Duodenal mucosa (tissue), 2 donors: ENCODE results near the gene FAR1.
"Not testable (repeated sequence)": the region's sequence is repeated elsewhere in the genome, so short reads cannot be mapped to it uniquely, and the experiment has no call there.

Experiments
- H3K27ac ChIP-seq: one replicate; pipeline ENCODE4 v1.7.0; 2013; ENCODE audit warnings: low read depth, low read length
- H3K27me3 ChIP-seq, 2 donors: one replicate each; pipeline ENCODE4 v1.7.0; 2013; ENCODE audit warnings: low read length in 2 of 2, control low read depth in 1 of 2; ENCODE audit not compliant: insufficient read depth in 2 of 2, control insufficient read depth in 1 of 2
- H3K36me3 ChIP-seq, 2 donors: one replicate each; pipeline ENCODE4 v1.7.0; 2013; ENCODE audit warnings: low read length in 2 of 2, control low read depth in 1 of 2; ENCODE audit not compliant: insufficient read depth in 2 of 2, control insufficient read depth in 1 of 2
- H3K4me1 ChIP-seq, 2 donors: one replicate each; pipeline ENCODE4 v1.7.0; 2013; ENCODE audit warnings: low read length in 2 of 2, control low read depth in 1 of 2; ENCODE audit not compliant: insufficient read depth in 2 of 2, control insufficient read depth in 1 of 2
- H3K4me3 ChIP-seq, 2 donors: one replicate each; pipeline ENCODE4 v1.7.0; 2013; ENCODE audit warnings: low read length in 2 of 2, low read depth in 1 of 2
- H3K9ac ChIP-seq, 2 donors: one replicate each; pipeline ENCODE4 v1.7.0; 2013; ENCODE audit warnings: low read length in 2 of 2, low read depth in 1 of 2
- H3K9me3 ChIP-seq, 2 donors: one replicate each; pipeline ENCODE4 v1.7.0; 2013; ENCODE audit warnings: low read length in 2 of 2, control low read depth in 1 of 2; ENCODE audit not compliant: control insufficient read depth in 1 of 2

The FAR1 gene

DNA sequence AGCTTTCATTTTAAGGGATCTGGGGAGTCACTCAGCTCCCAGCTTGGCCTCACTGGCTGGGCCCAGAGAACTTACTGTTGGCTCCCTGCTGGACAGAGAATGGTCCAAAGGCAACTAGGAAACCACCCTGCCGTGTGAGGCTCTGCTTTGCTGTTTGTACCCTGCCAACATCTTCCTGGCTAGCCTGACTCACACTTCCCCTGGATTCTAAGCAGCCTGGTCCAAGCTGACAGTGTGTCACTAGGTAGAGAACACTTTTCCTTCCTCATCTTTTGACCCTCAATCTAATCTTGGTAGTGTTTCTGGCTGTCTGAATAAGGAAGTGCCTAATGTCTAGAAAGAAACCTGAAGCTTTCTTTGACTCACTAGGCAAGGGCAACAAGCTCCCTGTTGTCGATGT lies 76.7 kb downstream of the FAR1 start:
- no peaks in the 10 kb centered on the region for H3K4me1 ChIP-seq
- H3K9ac ChIP-seq, result no peak overlapping the region
- peaks cover 0 to 5% of the 10 kb centered on the region in 2 donors for H3K27me3 ChIP-seq
- H3K36me3 ChIP-seq, result no peaks in the 10 kb centered on the region
- H3K4me3 ChIP-seq, result no peak overlapping the region
- H3K9me3 ChIP-seq, result no peaks in the 10 kb centered on the region
- H3K27ac ChIP-seq, result no peak overlapping the region

DNA sequence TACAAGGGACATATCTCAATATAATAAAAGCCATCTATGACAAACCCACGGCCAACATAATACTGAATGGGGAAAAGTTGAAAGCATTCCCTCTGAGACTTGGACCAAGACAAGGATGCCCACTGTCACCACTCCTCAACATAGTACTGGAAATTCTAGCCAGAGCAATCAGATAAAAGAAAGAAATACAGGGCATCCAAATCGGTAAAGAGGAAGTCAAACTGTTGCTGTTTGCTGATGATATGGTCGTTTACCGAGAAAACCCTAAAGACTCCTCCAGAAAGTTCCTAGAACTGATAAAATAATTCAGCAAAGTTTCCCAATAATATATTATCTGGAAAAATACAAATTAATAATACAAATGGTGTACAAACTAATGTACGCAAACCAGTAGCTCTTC lies 84.8 kb downstream of the FAR1 start:
- H3K9me3 ChIP-seq, H3K4me1 ChIP-seq, H3K36me3 ChIP-seq, H3K4me3 ChIP-seq, H3K27me3 ChIP-seq, H3K9ac ChIP-seq, H3K27ac ChIP-seq: not testable (repeated sequence)

DNA sequence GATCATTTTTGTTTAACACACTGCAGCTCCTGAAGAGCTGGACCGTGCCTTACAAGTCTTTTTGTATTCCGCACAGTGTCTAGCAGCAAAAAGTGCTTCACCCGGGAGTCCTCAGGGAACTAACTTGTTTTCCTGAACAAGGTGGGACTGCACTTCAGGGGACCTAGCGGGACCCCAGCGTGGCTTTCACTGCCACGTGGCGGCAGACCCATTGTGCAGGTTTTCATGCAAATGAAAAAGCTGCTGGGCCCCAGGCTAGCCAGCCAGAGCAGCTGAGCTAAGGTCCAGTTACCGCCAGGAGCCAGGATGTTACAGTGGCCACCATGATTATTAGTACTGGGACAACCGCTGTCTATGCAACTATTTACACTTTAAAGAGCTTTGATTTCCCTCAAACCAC lies 90.6 kb downstream of the FAR1 start:
- Histone ChIP-seq H3K9ac (no peak overlapping the region), H3K36me3 (no peaks in the 10 kb centered on the region), H3K9me3 (no peaks in the 10 kb centered on the region), H3K27me3 (no peaks in the 10 kb centered on the region), H3K4me1 (no peaks in the 10 kb centered on the region), H3K4me3 (no peak overlapping the region), H3K27ac (no peak overlapping the region)

DNA sequence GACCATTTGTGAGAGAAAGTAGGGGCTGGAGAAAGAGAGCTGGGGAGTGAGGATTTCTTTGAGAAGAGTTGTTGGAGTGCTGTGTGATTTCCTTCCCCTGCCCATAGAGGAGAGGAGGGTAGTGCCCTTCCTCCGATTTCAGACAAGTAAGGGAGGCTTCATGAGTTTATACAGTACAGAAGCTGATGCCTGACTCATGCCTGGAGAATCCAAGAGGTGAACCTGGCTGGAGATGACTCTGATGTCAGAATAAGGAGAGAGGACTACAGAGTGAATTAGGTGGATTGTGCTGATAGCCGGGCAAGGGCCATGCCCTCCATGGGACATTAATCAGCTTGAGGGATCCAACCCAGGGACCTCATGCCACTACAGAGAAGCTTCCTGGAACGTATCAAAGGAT lies 91.6 kb downstream of the FAR1 start:
- Histone ChIP-seq H3K9me3 (no peaks in the 10 kb centered on the region), H3K9ac (no peak overlapping the region)

GRCh38 chr11:13761250-13761649 lies 92.8 kb downstream of the FAR1 start:
- Histone ChIP-seq H3K4me3 (no peak overlapping the region), H3K36me3 (no peaks in the 10 kb centered on the region), H3K9ac (no peak overlapping the region), H3K27ac (no peak overlapping the region), H3K27me3 (no peaks in the 10 kb centered on the region), H3K9me3 (no peaks in the 10 kb centered on the region), H3K4me1 (no peaks in the 10 kb centered on the region)

More for the DNA sequence above, 91.6 kb downstream of the FAR1 start:
- Histone ChIP-seq H3K36me3 (no peaks in the 10 kb centered on the region), H3K4me1 (no peaks in the 10 kb centered on the region), H3K27ac (no peak overlapping the region), H3K27me3 (no peaks in the 10 kb centered on the region), H3K4me3 (no peak overlapping the region)

GRCh38 chr11:13761716-13762115 lies 93.2 kb downstream of the FAR1 start:
- no peaks in the 10 kb centered on the region for H3K27me3 ChIP-seq
- H3K4me1 ChIP-seq, result no peaks in the 10 kb centered on the region
- no peak overlapping the region for H3K9ac ChIP-seq
- no peaks in the 10 kb centered on the region for H3K9me3 ChIP-seq
- no peaks in the 10 kb centered on the region for H3K36me3 ChIP-seq
- no peak overlapping the region for H3K4me3 ChIP-seq
- H3K27ac ChIP-seq, result no peak overlapping the region

DNA sequence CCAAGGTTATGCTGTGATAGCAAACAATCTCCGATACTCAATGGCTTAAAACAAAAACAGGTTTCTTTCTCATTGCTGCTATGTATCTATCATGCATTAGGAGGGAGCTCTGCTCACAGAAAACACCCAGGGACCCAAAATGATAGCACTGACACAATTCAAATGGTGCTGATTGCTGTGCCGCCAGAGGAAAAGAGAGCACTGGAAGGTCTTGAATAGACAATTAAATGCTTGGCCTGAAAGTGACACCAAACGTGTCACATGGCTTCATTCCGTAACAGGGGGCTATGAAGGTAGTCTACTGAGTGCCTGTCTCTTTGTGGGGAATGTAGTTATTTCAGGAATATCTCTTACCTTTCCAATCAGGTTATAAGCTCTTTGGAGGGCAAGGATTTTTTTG lies 94.2 kb downstream of the FAR1 start:
- no peaks in the 10 kb centered on the region for H3K9me3 ChIP-seq
- no peaks in the 10 kb centered on the region for H3K4me1 ChIP-seq
- no peaks in the 10 kb centered on the region for H3K27me3 ChIP-seq
- H3K4me3 ChIP-seq, result no peak overlapping the region
- no peaks in the 10 kb centered on the region for H3K36me3 ChIP-seq
- no peak overlapping the region for H3K27ac ChIP-seq
- no peak overlapping the region for H3K9ac ChIP-seq

DNA sequence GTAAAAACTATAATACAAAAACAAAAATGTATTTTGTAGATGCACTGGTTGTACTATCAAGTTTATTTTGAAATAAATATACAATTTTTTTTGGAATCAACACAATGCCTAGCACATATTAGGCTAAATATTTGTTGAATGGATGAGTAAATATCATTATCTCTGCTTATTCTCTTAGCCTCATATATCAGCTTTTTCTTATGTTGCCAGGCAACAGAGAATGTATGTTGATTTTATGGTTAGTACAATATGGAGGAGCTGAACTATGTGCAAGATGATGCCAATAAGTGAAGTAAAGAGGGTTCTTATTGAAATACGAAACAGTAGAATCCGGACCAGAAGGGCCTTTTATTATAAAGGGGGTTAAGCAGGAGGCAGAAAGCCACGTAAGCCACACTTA lies 94.9 kb downstream of the FAR1 start:
- Histone ChIP-seq H3K36me3 (no peaks in the 10 kb centered on the region), H3K27ac (no peak overlapping the region), H3K27me3 (no peaks in the 10 kb centered on the region), H3K4me1 (no peaks in the 10 kb centered on the region), H3K9ac (no peak overlapping the region), H3K9me3 (no peaks in the 10 kb centered on the region), H3K4me3 (no peak overlapping the region)

DNA sequence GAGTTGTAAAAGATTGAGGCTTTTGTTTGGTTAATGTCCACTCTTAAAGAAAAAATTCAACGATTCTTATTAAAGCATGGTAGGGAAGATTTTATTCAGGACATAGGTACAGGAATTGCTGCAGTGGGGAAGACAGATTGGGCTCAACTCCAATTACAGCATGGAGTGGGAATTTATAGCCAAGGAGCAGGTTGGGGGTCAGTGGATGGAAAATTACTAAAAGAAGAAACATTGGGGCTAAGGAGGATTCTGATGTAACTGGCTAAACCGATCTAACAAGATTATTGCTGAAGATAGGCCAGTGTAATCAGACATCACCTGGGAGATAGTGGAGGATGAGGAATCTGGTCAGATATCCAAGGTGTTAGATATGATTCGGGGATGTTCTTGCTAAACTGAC lies 97.4 kb downstream of the FAR1 start:
- Histone ChIP-seq H3K4me1 (no peaks in the 10 kb centered on the region), H3K36me3 (no peaks in the 10 kb centered on the region), H3K27ac (no peak overlapping the region), H3K9me3 (no peaks in the 10 kb centered on the region), H3K9ac (no peak overlapping the region), H3K27me3 (no peaks in the 10 kb centered on the region), H3K4me3 (no peak overlapping the region)

GRCh38 chr11:13767471-13767870 lies 99.0 kb downstream of the FAR1 start:
- Histone ChIP-seq H3K9me3 (no peaks in the 10 kb centered on the region), H3K27ac (no peak overlapping the region), H3K27me3 (no peaks in the 10 kb centered on the region), H3K9ac (no peak overlapping the region), H3K4me3 (no peak overlapping the region), H3K4me1 (no peaks in the 10 kb centered on the region), H3K36me3 (no peaks in the 10 kb centered on the region)

- no peak overlapping the region for H3K27ac ChIP-seq
- no peak overlapping the region for H3K9ac ChIP-seq
- peaks cover 0 to 4% of the 10 kb centered on the region in 2 donors for H3K4me1 ChIP-seq
- H3K4me3 ChIP-seq, result no peak overlapping the region
- H3K27me3 ChIP-seq, result no peaks in the 10 kb centered on the region
- H3K9me3 ChIP-seq, result no peaks in the 10 kb centered on the region
- no peaks in the 10 kb centered on the region for H3K36me3 ChIP-seq
Observed at GRCh38 chr11:13769188-13769587, 100.7 kb downstream of the FAR1 start.
